Peyer's patch (tissue), 4 donors: ENCODE data around the gene SLC5A9. TPM values are rescaled to one million over a fixed set of nuclear protein-coding genes. Genes with fewer than 3 reads are reported as not detected.

Source experiments
- DNase-seq, 3 donors: peaks; one replicate each; pipeline ENCODE4 v3.0.0-alpha.2; 2017 to 2019
- H3K27ac ChIP-seq, 4 donors: fragments of 200-600 bp; sonication (generic); one replicate each; pipeline ENCODE4 v1.5.1; 2016 to 2019
- H3K27me3 ChIP-seq, 2 donors: fragments of 200-600 bp; sonication (generic); one replicate each; pipeline ENCODE4 v1.5.1; 2019
- H3K36me3 ChIP-seq, 3 donors: fragments of 200-600 bp; sonication (generic); one replicate each; pipeline ENCODE4 v1.5.1; 2016 to 2019
- H3K4me1 ChIP-seq, 4 donors: fragments of 200-600 bp; sonication (generic); one replicate each; pipeline ENCODE4 v1.5.1; 2016 to 2019
- H3K4me3 ChIP-seq, 4 donors: fragments of 200-600 bp; sonication (generic); 1 replicate in 3 of 4; 2 replicates in 1 of 4; pipeline ENCODE4 v1.5.1; 2016 to 2019; ENCODE audit warnings: mild to moderate bottlenecking in 1 of 4
- H3K9me3 ChIP-seq, 4 donors: fragments of 200-600 bp; sonication (generic); one replicate each; pipeline ENCODE4 v1.5.1; 2016 to 2019; ENCODE audit warnings: mild to moderate bottlenecking in 1 of 4
- POLR2A ChIP-seq, 2 donors: fragments of 450-650 bp; IDR thresholded peaks; one replicate each; pipeline ENCODE4 v1.5.1; 2017; ENCODE audit warnings: antibody characterized with exemption in 2 of 2, mild to moderate bottlenecking in 2 of 2, moderate library complexity in 2 of 2
- total RNA-seq, 4 donors: library from RNA; depleted of rRNA; stranded (reverse); fragments of >200 nt; gene quantifications; one replicate each; pipeline ENCODE4 v1.1.0, GENCODE V29; 2016
- TF ChIP-seq, protein P1 (sequence below), 6 experiments: fragments of 450-650 bp in 4 of 6; fragments of 200-600 bp in 2 of 6; sonication (generic) in 1 of 6; IDR thresholded peaks; one replicate each; pipeline ENCODE4 v1.5.1; 2017 to 2019; ENCODE audit warnings: antibody characterized with exemption in 6 of 6, mild to moderate bottlenecking in 3 of 6, moderate library complexity in 1 of 6

The SLC5A9 gene
- total RNA-seq, 4 donors from 2014 or later = 8.3 to 272 (median 210) TPM

GRCh38 chr1:48294656-48295055 lies 72.1 kb downstream of the SLC5A9 start:
- H3K4me3 ChIP-seq = no peak overlapping the region
- no peak overlapping the region for H3K27ac ChIP-seq
- no peaks in the 10 kb centered on the region for H3K27me3 ChIP-seq
- TF ChIP-seq, protein P1, sequence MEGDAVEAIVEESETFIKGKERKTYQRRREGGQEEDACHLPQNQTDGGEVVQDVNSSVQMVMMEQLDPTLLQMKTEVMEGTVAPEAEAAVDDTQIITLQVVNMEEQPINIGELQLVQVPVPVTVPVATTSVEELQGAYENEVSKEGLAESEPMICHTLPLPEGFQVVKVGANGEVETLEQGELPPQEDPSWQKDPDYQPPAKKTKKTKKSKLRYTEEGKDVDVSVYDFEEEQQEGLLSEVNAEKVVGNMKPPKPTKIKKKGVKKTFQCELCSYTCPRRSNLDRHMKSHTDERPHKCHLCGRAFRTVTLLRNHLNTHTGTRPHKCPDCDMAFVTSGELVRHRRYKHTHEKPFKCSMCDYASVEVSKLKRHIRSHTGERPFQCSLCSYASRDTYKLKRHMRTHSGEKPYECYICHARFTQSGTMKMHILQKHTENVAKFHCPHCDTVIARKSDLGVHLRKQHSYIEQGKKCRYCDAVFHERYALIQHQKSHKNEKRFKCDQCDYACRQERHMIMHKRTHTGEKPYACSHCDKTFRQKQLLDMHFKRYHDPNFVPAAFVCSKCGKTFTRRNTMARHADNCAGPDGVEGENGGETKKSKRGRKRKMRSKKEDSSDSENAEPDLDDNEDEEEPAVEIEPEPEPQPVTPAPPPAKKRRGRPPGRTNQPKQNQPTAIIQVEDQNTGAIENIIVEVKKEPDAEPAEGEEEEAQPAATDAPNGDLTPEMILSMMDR (IDR thresholded peaks at IDR 0.05) = no peak
- no peak for TF ChIP-seq POLR2A (IDR thresholded peaks at IDR 0.05)
- no peaks in the 10 kb centered on the region for H3K9me3 ChIP-seq
- DNase-seq = no peak
- no peaks in the 10 kb centered on the region for H3K36me3 ChIP-seq
- no peaks in the 10 kb centered on the region for H3K4me1 ChIP-seq

Other genes with a start within 250 kb of the SLC5A9 start
- 1 to 10 TPM in 1 of 4 donors, under 1 TPM in 3; 0.35 to 2.5 (median 0.88) TPM for gene TRABD2B, start 225.3 kb upstream of the SLC5A9 start, total RNA-seq
- gene SPATA6, start 249.5 kb downstream of the SLC5A9 start, total RNA-seq = 10 to 100 TPM in 1 of 4 donors, 1 to 10 TPM in 3; 7.7 to 34.7 (median 8.4) TPM